ENCODE data around the gene KDELR1. TPM values are rescaled to one million over a fixed set of nuclear protein-coding genes. Genes with fewer than 3 reads are reported as not detected.

KDELR1 gene
- total RNA-seq, 3 donors from 2014 or later, result 144 to 214 (median 200) TPM

- ATAC-seq (no peak), DNase-seq (no peak)
Measured at GRCh38 chr19:48421548-48421947, 30.2 kb upstream of the KDELR1 start.

DNA sequence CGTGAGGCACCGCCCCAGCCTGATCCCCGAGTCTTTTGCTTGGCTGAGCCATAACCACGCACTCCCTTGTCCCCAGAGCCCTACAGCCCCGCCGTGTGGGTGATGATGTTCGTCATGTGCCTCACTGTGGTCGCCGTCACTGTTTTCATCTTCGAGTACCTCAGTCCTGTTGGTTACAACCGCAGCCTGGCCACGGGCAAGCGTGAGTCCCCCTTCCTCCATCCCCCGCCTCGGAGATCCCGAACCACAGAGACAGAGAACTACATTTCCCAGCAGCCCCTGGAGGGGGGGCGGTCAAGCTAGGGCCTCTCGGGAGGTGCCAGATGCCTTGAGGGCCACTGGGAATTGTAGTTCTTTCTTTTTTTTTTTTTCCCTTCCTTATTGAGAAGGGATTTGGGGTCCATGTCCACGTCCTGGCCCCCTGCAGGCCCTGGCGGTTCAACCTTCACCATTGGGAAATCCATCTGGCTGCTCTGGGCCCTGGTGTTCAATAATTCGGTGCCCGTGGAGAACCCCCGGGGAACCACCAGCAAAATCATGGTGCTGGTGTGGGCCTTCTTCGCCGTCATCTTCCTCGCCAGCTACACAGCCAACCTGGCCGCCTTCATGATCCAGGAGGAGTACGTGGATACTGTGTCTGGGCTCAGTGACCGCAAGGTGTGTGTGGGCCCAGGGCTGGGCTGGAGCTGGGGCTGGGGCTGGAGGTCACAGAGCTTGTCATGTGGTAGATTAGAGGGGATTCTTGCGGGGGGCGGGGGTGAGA, 28.0 kb upstream of the KDELR1 start:
- TF ChIP-seq, protein P1, sequence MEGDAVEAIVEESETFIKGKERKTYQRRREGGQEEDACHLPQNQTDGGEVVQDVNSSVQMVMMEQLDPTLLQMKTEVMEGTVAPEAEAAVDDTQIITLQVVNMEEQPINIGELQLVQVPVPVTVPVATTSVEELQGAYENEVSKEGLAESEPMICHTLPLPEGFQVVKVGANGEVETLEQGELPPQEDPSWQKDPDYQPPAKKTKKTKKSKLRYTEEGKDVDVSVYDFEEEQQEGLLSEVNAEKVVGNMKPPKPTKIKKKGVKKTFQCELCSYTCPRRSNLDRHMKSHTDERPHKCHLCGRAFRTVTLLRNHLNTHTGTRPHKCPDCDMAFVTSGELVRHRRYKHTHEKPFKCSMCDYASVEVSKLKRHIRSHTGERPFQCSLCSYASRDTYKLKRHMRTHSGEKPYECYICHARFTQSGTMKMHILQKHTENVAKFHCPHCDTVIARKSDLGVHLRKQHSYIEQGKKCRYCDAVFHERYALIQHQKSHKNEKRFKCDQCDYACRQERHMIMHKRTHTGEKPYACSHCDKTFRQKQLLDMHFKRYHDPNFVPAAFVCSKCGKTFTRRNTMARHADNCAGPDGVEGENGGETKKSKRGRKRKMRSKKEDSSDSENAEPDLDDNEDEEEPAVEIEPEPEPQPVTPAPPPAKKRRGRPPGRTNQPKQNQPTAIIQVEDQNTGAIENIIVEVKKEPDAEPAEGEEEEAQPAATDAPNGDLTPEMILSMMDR (IDR thresholded peaks at IDR 0.05), result no peak
- Histone ChIP-seq H3K9me3 (no peaks in the 10 kb centered on the region), H3K36me3 (ENCODE audit: low read depth) (no peaks in the 10 kb centered on the region), H3K4me1 (ENCODE audit: low read depth) (no peaks in the 10 kb centered on the region), H3K4me3 (no peak overlapping the region)
- DNase-seq (peak; percentile 60 to 68 (median 67)), ATAC-seq (peak; percentile 41)
- intact Hi-C loops (cut with DNase I, micrococcal nuclease), result no loop called here

More at GRCh38 chr19:48421548-48421947, 30.2 kb upstream of the KDELR1 start:
- TF ChIP-seq, protein P1 (IDR thresholded peaks at IDR 0.05), result no peak
- intact Hi-C loops (cut with DNase I, micrococcal nuclease), result no loop called here
- Histone ChIP-seq H3K4me1 (ENCODE audit: low read depth) (no peaks in the 10 kb centered on the region), H3K36me3 (ENCODE audit: low read depth) (no peaks in the 10 kb centered on the region), H3K9me3 (no peaks in the 10 kb centered on the region), H3K4me3 (no peak overlapping the region)

- TF ChIP-seq, protein P1 (IDR thresholded peaks at IDR 0.05), result no peak
- no peak for DNase-seq
- H3K4me3 ChIP-seq, result no peak overlapping the region
- H3K36me3 ChIP-seq (ENCODE audit: low read depth), result no peaks in the 10 kb centered on the region
- H3K9me3 ChIP-seq, result no peaks in the 10 kb centered on the region
- ATAC-seq, result no peak
- intact Hi-C loops (cut with DNase I, micrococcal nuclease), result no loop called here
- H3K4me1 ChIP-seq (ENCODE audit: low read depth), result no peaks in the 10 kb centered on the region
Measured at GRCh38 chr19:48418317-48419064, 27.1 kb upstream of the KDELR1 start.

DNA sequence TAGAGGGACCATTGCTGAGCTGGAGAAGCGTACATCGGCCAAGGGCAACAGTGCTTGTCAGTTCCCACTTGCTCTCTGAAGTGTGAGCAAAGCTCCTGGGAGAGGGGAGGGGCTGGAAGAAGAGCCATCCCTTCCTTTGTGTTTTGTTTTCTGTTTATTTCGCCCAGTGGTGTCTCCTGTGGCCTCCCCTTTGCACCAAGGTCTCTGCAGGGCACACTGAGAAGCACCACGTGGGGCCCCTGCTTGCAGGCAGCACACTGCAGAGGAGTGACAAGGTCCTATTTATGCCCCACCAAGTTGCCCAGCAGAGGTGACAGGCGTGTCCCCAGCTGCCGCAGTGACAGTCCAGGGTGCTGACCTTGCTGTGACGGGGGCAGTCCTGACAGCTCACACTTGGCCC, 26.1 kb upstream of the KDELR1 start:
- DNase-seq (no peak), ATAC-seq (no peak)
- H3K36me3 ChIP-seq (ENCODE audit: low read depth), result no peaks in the 10 kb centered on the region
- H3K4me1 ChIP-seq (ENCODE audit: low read depth), result no peaks in the 10 kb centered on the region
- no peak overlapping the region for H3K4me3 ChIP-seq
- intact Hi-C loops (cut with DNase I, micrococcal nuclease), result no loop called here
- no peaks in the 10 kb centered on the region for H3K9me3 ChIP-seq
- TF ChIP-seq, protein P1 (IDR thresholded peaks at IDR 0.05), result no peak

- intact Hi-C loops (cut with DNase I, micrococcal nuclease), result no loop called here
- no peak overlapping the region for H3K4me3 ChIP-seq
- TF ChIP-seq, protein P1 (IDR thresholded peaks at IDR 0.05), result no peak
- H3K4me1 ChIP-seq (ENCODE audit: low read depth), result no peaks in the 10 kb centered on the region
- no peaks in the 10 kb centered on the region for H3K36me3 ChIP-seq (ENCODE audit: low read depth)
- ATAC-seq (no peak), DNase-seq (no peak)
- H3K9me3 ChIP-seq, result no peaks in the 10 kb centered on the region
Measured at GRCh38 chr19:48415806-48416221, 24.5 kb upstream of the KDELR1 start.

Data from mucosa of descending colon (tissue), 3 donors.